IMR-90 (cell line): ENCODE results near the gene ARAP3. TPM values are rescaled to one million over a fixed set of nuclear protein-coding genes. Genes with fewer than 3 reads are reported as not detected.

Experiments used
- ATAC-seq: fragments of 200-7000 bp; cut with Tn5 transposase; 2 replicates; pipeline ENCODE4 v1.9.1; 2020; ENCODE audit warnings: low read depth, mild to moderate bottlenecking, moderate library complexity
- BruUV-seq: library from RNA; stranded (reverse); fragments of 400-500 nt; replicated peaks from 2 replicates; lab custom pipeline; 2021; lab: Mats Ljungman, UMichigan
- CTCF ChIA-PET: fragments of 300-600 bp; formaldehyde crosslinking; extraction: SDS; loops from one replicate; lab custom pipeline; 2021; ENCODE audit warnings: antibody characterized with exemption; lab: Yijun Ruan, JAX
- POLR2A ChIA-PET: fragments of 300-600 bp; sonication (Branson Sonifier 250); formaldehyde crosslinking; loops from one replicate; lab custom pipeline; 2022; ENCODE audit warnings: antibody characterized with exemption; ENCODE audit not compliant: unreplicated experiment; lab: Charles Lee
- DNase-seq: peaks from one replicate; pipeline ENCODE4 v3.0.0; 2013
- H2AFZ ChIP-seq: replicated peaks from 2 replicates; pipeline ENCODE3; 2013; ENCODE audit warnings: low read length, mild to moderate bottlenecking; ENCODE audit not compliant: poor library complexity
- H2AK5ac ChIP-seq: 2 replicates; pipeline ENCODE4 v1.6.1; 2013; ENCODE audit warnings: low read depth, low read length, inconsistent platforms
- H2AK9ac ChIP-seq: replicated peaks from 2 replicates; pipeline ENCODE3; 2013; ENCODE audit warnings: mild to moderate bottlenecking, low read depth, low read length, moderate library complexity; ENCODE audit not compliant: poor library complexity
- H2BK120ac ChIP-seq: 2 replicates; pipeline ENCODE4 v1.6.1; 2013; ENCODE audit warnings: low read depth, low read length, inconsistent platforms
- H2BK15ac ChIP-seq: 3 replicates; pipeline ENCODE4 v1.6.1; 2013; ENCODE audit warnings: low read depth, low read length, inconsistent platforms
- H2BK20ac ChIP-seq: 2 replicates; pipeline ENCODE4 v1.6.1; 2013; ENCODE audit warnings: low read depth, mild to moderate bottlenecking, inconsistent platforms, low read length, moderate library complexity
- H2BK5ac ChIP-seq: 2 replicates; pipeline ENCODE4 v1.6.1; 2013; ENCODE audit warnings: mild to moderate bottlenecking, low read depth, low read length, inconsistent platforms; ENCODE audit not compliant: poor library complexity, severe bottlenecking
- H3K14ac ChIP-seq: replicated peaks from 2 replicates; pipeline ENCODE4 v1.6.1; 2013; ENCODE audit warnings: low read depth, low read length, inconsistent platforms
- H3K18ac ChIP-seq: 2 replicates; pipeline ENCODE4 v1.6.1; 2013; ENCODE audit warnings: low read depth, low read length, control low read depth
- H3K23ac ChIP-seq: 2 replicates; pipeline ENCODE4 v1.6.1; 2013; ENCODE audit warnings: low read depth, low read length, inconsistent platforms
- H3K27ac ChIP-seq: 2 replicates; pipeline ENCODE4 v1.5.1; 2013; ENCODE audit warnings: mild to moderate bottlenecking, control low read depth, low read length; ENCODE audit not compliant: insufficient read depth
- H3K27me3 ChIP-seq: 2 replicates; pipeline ENCODE4 v1.6.1; 2013; ENCODE audit warnings: low read length; ENCODE audit not compliant: control insufficient read depth, insufficient read depth
- H3K36me3 ChIP-seq: 2 replicates; pipeline ENCODE4 v1.6.1; 2013; ENCODE audit warnings: low read length, mixed read lengths; ENCODE audit not compliant: control insufficient read depth, insufficient read depth
- H3K4ac ChIP-seq: 2 replicates; pipeline ENCODE4 v1.6.1; 2013; ENCODE audit warnings: low read depth, low read length, inconsistent platforms
- H3K4me1 ChIP-seq: 2 replicates; pipeline ENCODE4 v1.6.1; 2013; ENCODE audit warnings: low read length, mixed read lengths; ENCODE audit not compliant: control insufficient read depth, insufficient read depth
- H3K4me2 ChIP-seq: 2 replicates; pipeline ENCODE4 v1.6.1; 2013; ENCODE audit warnings: low read depth, mild to moderate bottlenecking, control low read depth, low read length, moderate library complexity
- H3K4me3 ChIP-seq: 2 replicates; pipeline ENCODE4 v1.5.1; 2013; ENCODE audit warnings: low read depth, mild to moderate bottlenecking, control low read depth, low read length, moderate library complexity; ENCODE audit not compliant: insufficient read depth
- H3K56ac ChIP-seq: 2 replicates; pipeline ENCODE4 v1.6.1; 2013; ENCODE audit warnings: low read length, inconsistent platforms; ENCODE audit not compliant: insufficient read depth; ENCODE audit errors: extremely low read depth
- H3K79me1 ChIP-seq, 2 experiments: 2 replicates each; pipeline ENCODE4 v1.6.1; 2013; ENCODE audit warnings: low read length in 2 of 2, inconsistent platforms in 1 of 2, low read depth in 1 of 2
- H3K9ac ChIP-seq: 2 replicates; pipeline ENCODE4 v1.6.1; 2013; ENCODE audit warnings: low read depth, low read length, control low read depth
- H3K9me1 ChIP-seq: 2 replicates; pipeline ENCODE4 v1.6.1; 2013; ENCODE audit warnings: low read length, inconsistent platforms; ENCODE audit not compliant: insufficient read depth
- H3K9me3 ChIP-seq: 2 replicates; pipeline ENCODE4 v1.6.1; 2013; ENCODE audit warnings: low read length; ENCODE audit not compliant: control insufficient read depth, insufficient read depth
- H4K20me1 ChIP-seq: 2 replicates; pipeline ENCODE4 v1.6.1; 2013; ENCODE audit warnings: low read length, inconsistent platforms; ENCODE audit not compliant: insufficient read depth
- H4K5ac ChIP-seq: 2 replicates; pipeline ENCODE4 v1.6.1; 2013; ENCODE audit warnings: mild to moderate bottlenecking, low read depth, low read length, control low read depth
- H4K8ac ChIP-seq, 2 experiments: 2 replicates each; pipeline ENCODE4 v1.6.1; 2013; ENCODE audit warnings: low read depth in 2 of 2, low read length in 2 of 2, control low read depth in 1 of 2, inconsistent platforms in 1 of 2
- H4K91ac ChIP-seq: 2 replicates; pipeline ENCODE4 v1.6.1; 2013; ENCODE audit warnings: low read depth, low read length, inconsistent platforms; ENCODE audit not compliant: insufficient read depth
- CEBPB ChIP-seq: IDR thresholded peaks from 2 replicates; pipeline ENCODE4 v1.6.1; 2012; ENCODE audit warnings: low read depth, low read length, improper control_type of control experiment
- CTCF ChIP-seq: conservative IDR thresholded peaks from 2 replicates; pipeline ENCODE4 v1.5.1; 2012; ENCODE audit warnings: mild to moderate bottlenecking, low read depth, low read length, improper control_type of control experiment
- ELK1 ChIP-seq: fragments of 150-350 bp; IDR thresholded peaks from 2 replicates; pipeline ENCODE4 v1.6.1; 2016; ENCODE audit warnings: low read depth, mild to moderate bottlenecking, low read length, moderate library complexity, borderline replicate concordance
- FOS ChIP-seq: fragments of 150-350 bp; IDR thresholded peaks from 2 replicates; pipeline ENCODE4 v1.6.1; 2016; ENCODE audit warnings: low read depth, low read length
- MAZ ChIP-seq: IDR thresholded peaks from 2 replicates; pipeline ENCODE4 v1.6.1; 2012; ENCODE audit warnings: low read depth, mild to moderate bottlenecking, low read length, improper control_type of control experiment, moderate library complexity, borderline replicate concordance
- MXI1 ChIP-seq: IDR thresholded peaks from 2 replicates; pipeline ENCODE4 v1.6.1; 2012; ENCODE audit warnings: low read depth, mild to moderate bottlenecking, low read length, moderate library complexity, borderline replicate concordance
- RCOR1 ChIP-seq: IDR thresholded peaks from 2 replicates; pipeline ENCODE4 v1.6.1; 2012; ENCODE audit warnings: mild to moderate bottlenecking, low read length, improper control_type of control experiment; ENCODE audit not compliant: insufficient replicate concordance
- RFX5 ChIP-seq: IDR thresholded peaks from 2 replicates; pipeline ENCODE4 v1.8.0; 2012; ENCODE audit warnings: low read depth, mild to moderate bottlenecking, low read length, moderate library complexity
- SMC3 ChIP-seq: fragments of 150-350 bp; IDR thresholded peaks from 2 replicates; pipeline ENCODE4 v1.6.1; 2016; ENCODE audit warnings: low read depth, mild to moderate bottlenecking, antibody characterized with exemption, low read length, moderate library complexity
- WGBS, 2 experiments: methylation state at CpG; one replicate each; pipeline versions ENCODE4 v1.1.5 to v1.1.7; 2013; ENCODE audit warnings: missing lambda C conversion rate in 2 of 2; ENCODE audit not compliant: insufficient read length in 1 of 2; ENCODE audit errors: extremely low coverage in 2 of 2; 5-methylcytosine and 5-hydroxymethylcytosine counted together
- dilution Hi-C: fragments of 300-500 bp; cut with HindIII; formaldehyde crosslinking; loops from one replicate; pipeline ENCODE4 v1.14.3; 2018; ENCODE audit warnings: low sequenced_read_pairs; ENCODE audit not compliant: unreplicated experiment
- in situ Hi-C: fragments of 300-500 bp; cut with MboI; formaldehyde crosslinking; loops from 3 replicates; pipeline ENCODE4 v1.14.3; 2019; ENCODE audit warnings: low sequenced_read_pairs, inconsistent platforms, mixed read lengths
- intact Hi-C: fragments of 100-400 bp; cut with micrococcal nuclease; formaldehyde crosslinking; loops from 2 replicates; pipeline ENCODE4 v1.10.0; 2022
- polyA plus RNA-seq, 3 experiments: library from polyadenylated mRNA; depleted of rRNA; stranded (reverse); fragments of >200 nt; gene quantifications; 2 replicates each; pipeline ENCODE4 v1.2.3, GENCODE V29; 2012; ENCODE audit warnings: low replicate concordance in 1 of 3
- total RNA-seq: library from RNA; depleted of rRNA; stranded (reverse); fragments of >200 nt; gene quantifications from 2 replicates; pipeline ENCODE4 v1.2.3, GENCODE V29; 2012

Gene ARAP3
- total and polyA plus RNA-seq, 2 of the 4 experiments (the other 2 are of a cell fraction), result 2.2 to 6.9 TPM

- H3K14ac ChIP-seq, result no peak overlapping the region
- H3K23ac ChIP-seq, result no peak overlapping the region
- no peak for TF ChIP-seq RCOR1
- TF ChIP-seq RFX5, result no peak
- no peak for TF ChIP-seq MXI1
- TF ChIP-seq MAZ, result no peak
- TF ChIP-seq ELK1, result no peak
- TF ChIP-seq FOS, result no peak
- no peak for TF ChIP-seq CEBPB
- no peak for TF ChIP-seq CTCF
- TF ChIP-seq SMC3, result no peak
- H3K9me3 ChIP-seq, result no peaks in the 10 kb centered on the region
- H4K91ac ChIP-seq, result no peak overlapping the region
- peaks cover 5% of the 10 kb centered on the region; the same call in 1 of the 2 replicates for H3K4me1 ChIP-seq
- H2BK5ac ChIP-seq, result no peak overlapping the region
- WGBS, 2 experiments, result no CpG with 5 or more reads among the region's 5 CpGs
- ChIA-PET CTCF (no interaction called here), POLR2A (no interaction called here)
- dilution Hi-C loops, result no loop called here
- H4K5ac ChIP-seq, result no peak overlapping the region
- no peak overlapping the region for H3K4ac ChIP-seq
- H4K8ac ChIP-seq, result no peak overlapping the region
- no peak overlapping the region for H3K56ac ChIP-seq
- no peak overlapping the region for H2AK9ac ChIP-seq
- H2BK120ac ChIP-seq, result no peak overlapping the region
- no peaks in the 10 kb centered on the region for H3K27me3 ChIP-seq
- intact Hi-C loops, result no loop called here
- no peak overlapping the region for H2AK5ac ChIP-seq
- H2BK20ac ChIP-seq, result no peak overlapping the region
- BruUV-seq, result no TSS peak
- H4K20me1 ChIP-seq, result peaks cover 3% of the 10 kb centered on the region; the same call in 1 of the 2 replicates
- H3K9me1 ChIP-seq, result no peaks in the 10 kb centered on the region; the same call in 1 of the 2 replicates
- no peak overlapping the region for H3K18ac ChIP-seq
- no peak overlapping the region for H2AFZ ChIP-seq
- no peak overlapping the region for H3K9ac ChIP-seq
- no peak overlapping the region for H3K27ac ChIP-seq
- ATAC-seq, result no peak
- in situ Hi-C loops, result no loop called here
- peaks cover 10 to 17% of the 10 kb centered on the region in 2 experiments for H3K79me1 ChIP-seq
- peaks cover 43% of the 10 kb centered on the region for H3K36me3 ChIP-seq
- H3K4me2 ChIP-seq, result no peak overlapping the region
- H3K4me3 ChIP-seq, result no peak overlapping the region
- H2BK15ac ChIP-seq, result no peak overlapping the region
- no peak for DNase-seq
These were observed 34.8 kb downstream of the ARAP3 start for GRCh38 chr5:141647242-141647641.
